GM23248 (cell line): Measurements from ENCODE around the gene TMEM229B.

Experiments
- EZH2 ChIP-seq: fragments of 200-600 bp; sonication (generic); IDR thresholded peaks from 2 replicates; pipeline ENCODE4 v1.6.1; 2018; ENCODE audit warnings: antibody characterized with exemption, mild to moderate bottlenecking; ENCODE audit not compliant: insufficient read depth, poor library complexity, severe bottlenecking
- EZH2phosphoT487 ChIP-seq: fragments of 200-600 bp; sonication (generic); IDR thresholded peaks from 2 replicates; pipeline ENCODE4 v1.6.1; 2018; ENCODE audit warnings: antibody characterized with exemption, moderate library complexity, mild to moderate bottlenecking, low read depth; ENCODE audit not compliant: insufficient read depth

DNA sequence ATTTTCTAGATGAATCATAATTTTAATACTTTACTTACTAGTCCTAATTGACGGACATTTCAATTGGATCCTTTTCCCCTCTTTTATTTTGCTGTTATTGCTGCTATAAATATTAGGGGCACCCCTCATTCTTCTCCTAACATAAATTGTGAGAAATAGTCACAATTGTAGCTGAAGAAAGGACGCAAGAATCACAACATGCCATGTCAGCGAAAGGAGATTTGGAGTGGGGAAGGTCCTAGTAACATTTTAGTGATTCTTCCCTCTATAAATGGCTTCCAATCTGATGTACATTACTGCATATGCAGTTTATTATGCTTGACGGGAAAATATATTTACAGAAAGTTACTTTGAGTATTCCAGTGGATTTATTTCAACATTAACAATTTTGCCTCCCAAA lies 36.9 kb upstream of the TMEM229B start:
- TF ChIP-seq EZH2phosphoT487 (no peak), EZH2 (no peak)
